ENCODE results near the gene ABTB1.

Gene ABTB1

DNA sequence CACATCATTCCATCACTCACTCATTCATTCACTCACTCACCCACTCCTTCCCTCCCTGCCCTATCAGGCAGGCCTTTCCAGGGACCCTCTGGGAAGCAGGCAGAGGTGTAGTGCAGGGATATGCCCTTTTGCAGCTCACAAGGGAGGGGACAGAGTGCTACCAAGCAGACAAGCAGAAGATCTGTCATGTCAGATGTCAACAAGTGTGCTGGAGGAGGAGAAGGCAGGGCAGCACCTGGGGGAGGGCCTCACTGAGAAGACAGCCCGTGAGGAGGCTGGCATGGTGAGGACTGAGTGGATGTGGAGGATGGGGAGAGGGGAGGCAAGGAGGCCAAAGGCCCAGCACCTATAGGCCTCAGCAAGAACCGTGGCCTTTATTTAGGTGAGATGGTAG lies 15.3 kb downstream of the ABTB1 start:
- H3K4me1 ChIP-seq (ENCODE audit: low read length), result no peaks in the 10 kb centered on the region
- no peaks in the 10 kb centered on the region for H3K36me3 ChIP-seq (replicated peaks; ENCODE audit: insufficient read depth, low read length)
- no peak overlapping the region for H3K27ac ChIP-seq (ENCODE audit: low read length)
- H3K27me3 ChIP-seq (replicated peaks; ENCODE audit: insufficient read depth, low read length), result no peaks in the 10 kb centered on the region
- H3K9me3 ChIP-seq (replicated peaks; ENCODE audit: insufficient read depth, low read length), result no peaks in the 10 kb centered on the region
- H3K79me2 ChIP-seq (ENCODE audit: low read length), result no peaks in the 10 kb centered on the region
- no peaks in the 10 kb centered on the region for H3F3A ChIP-seq (ENCODE audit: insufficient read depth, low read length)
- H3K4me3 ChIP-seq (ENCODE audit: low read length), result no peak overlapping the region
- H2AFZ ChIP-seq (ENCODE audit: low read length), result no peak overlapping the region
- H4K20me1 ChIP-seq (ENCODE audit: insufficient read depth, low read length), result no peaks in the 10 kb centered on the region
- H3K9ac ChIP-seq (ENCODE audit: low read length), result no peak overlapping the region
- no peaks in the 10 kb centered on the region for H3K9me2 ChIP-seq (replicated peaks; ENCODE audit: insufficient read depth, low read length)
- TF ChIP-seq EZH2 (optimal IDR thresholded peaks at IDR 0.05; ENCODE audit: low read depth, low read length), result no peak
- TF ChIP-seq, protein P1, sequence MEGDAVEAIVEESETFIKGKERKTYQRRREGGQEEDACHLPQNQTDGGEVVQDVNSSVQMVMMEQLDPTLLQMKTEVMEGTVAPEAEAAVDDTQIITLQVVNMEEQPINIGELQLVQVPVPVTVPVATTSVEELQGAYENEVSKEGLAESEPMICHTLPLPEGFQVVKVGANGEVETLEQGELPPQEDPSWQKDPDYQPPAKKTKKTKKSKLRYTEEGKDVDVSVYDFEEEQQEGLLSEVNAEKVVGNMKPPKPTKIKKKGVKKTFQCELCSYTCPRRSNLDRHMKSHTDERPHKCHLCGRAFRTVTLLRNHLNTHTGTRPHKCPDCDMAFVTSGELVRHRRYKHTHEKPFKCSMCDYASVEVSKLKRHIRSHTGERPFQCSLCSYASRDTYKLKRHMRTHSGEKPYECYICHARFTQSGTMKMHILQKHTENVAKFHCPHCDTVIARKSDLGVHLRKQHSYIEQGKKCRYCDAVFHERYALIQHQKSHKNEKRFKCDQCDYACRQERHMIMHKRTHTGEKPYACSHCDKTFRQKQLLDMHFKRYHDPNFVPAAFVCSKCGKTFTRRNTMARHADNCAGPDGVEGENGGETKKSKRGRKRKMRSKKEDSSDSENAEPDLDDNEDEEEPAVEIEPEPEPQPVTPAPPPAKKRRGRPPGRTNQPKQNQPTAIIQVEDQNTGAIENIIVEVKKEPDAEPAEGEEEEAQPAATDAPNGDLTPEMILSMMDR (IDR thresholded peaks at IDR 0.05; ENCODE audit: low read length), result no peak
- TF ChIP-seq EZH2phosphoT487 (IDR thresholded peaks at IDR 0.05; ENCODE audit: low read length), result no peak
- H3K4me2 ChIP-seq (ENCODE audit: low read depth, low read length), result no peak overlapping the region
- no peak for DNase-seq

DNA sequence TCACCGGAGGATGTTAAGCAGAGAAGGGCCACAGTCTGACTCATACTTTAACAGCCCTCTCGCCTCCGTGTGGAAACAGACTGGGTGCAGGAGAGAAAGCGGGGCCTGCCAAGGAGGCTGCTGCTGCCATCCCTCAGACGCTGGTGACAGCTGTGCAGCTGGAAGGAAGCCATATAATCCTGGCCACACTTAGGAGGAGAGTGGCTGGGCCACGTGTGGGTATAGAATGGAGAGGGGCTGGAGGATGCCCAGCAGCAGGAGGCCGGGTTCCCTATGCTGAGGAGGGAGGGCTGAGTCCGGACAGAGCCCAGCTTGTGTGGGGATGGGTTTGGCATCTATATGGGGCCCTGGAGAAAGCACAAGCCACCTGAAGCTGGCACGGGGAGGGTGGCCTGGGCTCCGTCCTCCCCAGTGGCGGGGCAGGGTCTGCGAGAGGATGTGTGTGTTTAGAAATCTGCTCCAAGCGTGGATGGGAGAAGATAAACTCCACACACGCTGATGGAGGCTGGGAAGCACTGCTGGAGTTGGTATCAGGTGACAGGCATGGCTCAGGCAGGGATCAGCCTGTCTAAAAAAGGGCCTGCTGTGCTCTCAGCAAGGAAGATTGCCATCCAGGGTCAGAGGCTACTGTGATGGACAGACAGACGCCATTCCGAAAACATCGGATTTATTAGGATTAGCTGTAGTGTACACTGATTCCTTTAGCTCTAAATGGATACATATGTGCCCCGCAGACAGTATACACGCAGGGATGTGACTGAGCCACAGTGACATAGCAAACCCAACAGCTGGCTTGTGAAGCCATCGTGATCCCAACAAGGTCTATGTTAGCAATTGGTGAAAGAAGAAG lies 15.9 kb downstream of the ABTB1 start:
- no peaks in the 10 kb centered on the region for H3K79me2 ChIP-seq (ENCODE audit: low read length)
- H2AFZ ChIP-seq (ENCODE audit: low read length), result no peak overlapping the region
- H3K4me3 ChIP-seq (ENCODE audit: low read length), result no peak overlapping the region
- no peak overlapping the region for H3K9ac ChIP-seq (ENCODE audit: low read length)
- no peak for DNase-seq
- no peaks in the 10 kb centered on the region for H3K9me3 ChIP-seq (replicated peaks; ENCODE audit: insufficient read depth, low read length)
- no peaks in the 10 kb centered on the region for H3F3A ChIP-seq (ENCODE audit: insufficient read depth, low read length)
- no peaks in the 10 kb centered on the region for H3K9me2 ChIP-seq (replicated peaks; ENCODE audit: insufficient read depth, low read length)
- H4K20me1 ChIP-seq (ENCODE audit: insufficient read depth, low read length), result no peaks in the 10 kb centered on the region
- H3K4me2 ChIP-seq (ENCODE audit: low read depth, low read length), result no peak overlapping the region
- no peak for TF ChIP-seq EZH2phosphoT487 (IDR thresholded peaks at IDR 0.05; ENCODE audit: low read length)
- TF ChIP-seq, protein P1 (IDR thresholded peaks at IDR 0.05; ENCODE audit: low read length), result no peak
- TF ChIP-seq EZH2 (optimal IDR thresholded peaks at IDR 0.05; ENCODE audit: low read depth, low read length), result no peak
- H3K27ac ChIP-seq (ENCODE audit: low read length), result no peak overlapping the region
- H3K4me1 ChIP-seq (ENCODE audit: low read length), result no peaks in the 10 kb centered on the region
- no peaks in the 10 kb centered on the region for H3K27me3 ChIP-seq (replicated peaks; ENCODE audit: insufficient read depth, low read length)
- no peaks in the 10 kb centered on the region for H3K36me3 ChIP-seq (replicated peaks; ENCODE audit: insufficient read depth, low read length)

DNA sequence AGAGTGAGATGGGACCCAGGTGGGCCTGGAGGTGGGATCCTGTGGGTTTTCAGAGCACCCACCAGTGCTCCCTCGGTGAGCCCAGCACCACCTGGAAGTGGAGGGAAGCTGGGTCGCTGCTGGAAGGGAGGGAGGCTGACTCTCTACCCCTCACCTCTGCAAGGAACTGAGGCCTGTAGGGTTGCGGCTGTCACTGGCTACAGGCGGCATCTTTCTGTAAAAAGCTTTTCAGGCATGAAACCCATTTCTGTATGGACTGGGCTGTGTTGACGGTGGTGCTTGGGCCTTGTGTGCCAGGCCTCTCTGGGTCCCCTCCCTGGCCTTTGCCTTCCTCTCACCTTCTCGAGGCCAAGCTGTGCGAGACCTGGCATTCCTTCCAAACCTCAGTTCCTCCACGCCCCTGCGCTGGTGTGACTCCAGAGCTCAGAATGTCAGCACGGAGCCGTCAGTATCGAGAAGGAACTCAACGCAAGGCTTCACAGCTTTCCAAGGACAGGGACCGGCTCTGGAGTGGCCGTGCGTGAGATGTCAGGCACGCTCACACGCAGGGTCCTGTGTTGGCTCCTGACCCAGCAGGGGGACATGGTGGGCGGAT lies 16.6 kb downstream of the ABTB1 start:
- no peak overlapping the region for H3K4me2 ChIP-seq (ENCODE audit: low read depth, low read length)
- H3K79me2 ChIP-seq (ENCODE audit: low read length), result no peaks in the 10 kb centered on the region
- H2AFZ ChIP-seq (ENCODE audit: low read length), result no peak overlapping the region
- no peaks in the 10 kb centered on the region for H3K27me3 ChIP-seq (replicated peaks; ENCODE audit: insufficient read depth, low read length)
- H3K9me2 ChIP-seq (replicated peaks; ENCODE audit: insufficient read depth, low read length), result no peaks in the 10 kb centered on the region
- TF ChIP-seq, protein P1 (IDR thresholded peaks at IDR 0.05; ENCODE audit: low read length), result no peak
- TF ChIP-seq EZH2phosphoT487 (IDR thresholded peaks at IDR 0.05; ENCODE audit: low read length) (no peak), EZH2 (optimal IDR thresholded peaks at IDR 0.05; ENCODE audit: low read depth, low read length) (no peak)
- no peak overlapping the region for H3K9ac ChIP-seq (ENCODE audit: low read length)
- no peak for DNase-seq
- no peak overlapping the region for H3K4me3 ChIP-seq (ENCODE audit: low read length)
- H3K9me3 ChIP-seq (replicated peaks; ENCODE audit: insufficient read depth, low read length), result no peaks in the 10 kb centered on the region
- no peaks in the 10 kb centered on the region for H3K4me1 ChIP-seq (ENCODE audit: low read length)
- H3F3A ChIP-seq (ENCODE audit: insufficient read depth, low read length), result no peaks in the 10 kb centered on the region
- no peaks in the 10 kb centered on the region for H4K20me1 ChIP-seq (ENCODE audit: insufficient read depth, low read length)
- no peak overlapping the region for H3K27ac ChIP-seq (ENCODE audit: low read length)
- no peaks in the 10 kb centered on the region for H3K36me3 ChIP-seq (replicated peaks; ENCODE audit: insufficient read depth, low read length)
